Transverse colon (tissue), 4 donors: Measurements from ENCODE around the gene EIF5A.

Experiments
- POLR2A ChIP-seq: fragments of 450-650 bp; IDR thresholded peaks from one replicate; pipeline ENCODE4 v1.6.1; 2016; ENCODE audit warnings: antibody characterized with exemption, mild to moderate bottlenecking, moderate library complexity
- POLR2AphosphoS5 ChIP-seq, 3 donors: sonication (generic); formaldehyde crosslinking; IDR thresholded peaks; one replicate each; pipeline ENCODE4 v1.6.1; 2016; ENCODE audit warnings: antibody characterized with exemption in 3 of 3
- TF ChIP-seq, protein P1 (sequence below), 5 experiments: fragments of 200-600 bp in 3 of 5; fragments of 450-650 bp in 2 of 5; sonication (generic) in 3 of 5; IDR thresholded peaks; 1 replicate in 2 of 5; 2 replicates in 3 of 5; pipeline ENCODE4 v1.5.1; 2016 to 2017; ENCODE audit warnings: antibody characterized with exemption in 5 of 5, inconsistent platforms in 3 of 5, mild to moderate bottlenecking in 2 of 5, moderate library complexity in 1 of 5

DNA sequence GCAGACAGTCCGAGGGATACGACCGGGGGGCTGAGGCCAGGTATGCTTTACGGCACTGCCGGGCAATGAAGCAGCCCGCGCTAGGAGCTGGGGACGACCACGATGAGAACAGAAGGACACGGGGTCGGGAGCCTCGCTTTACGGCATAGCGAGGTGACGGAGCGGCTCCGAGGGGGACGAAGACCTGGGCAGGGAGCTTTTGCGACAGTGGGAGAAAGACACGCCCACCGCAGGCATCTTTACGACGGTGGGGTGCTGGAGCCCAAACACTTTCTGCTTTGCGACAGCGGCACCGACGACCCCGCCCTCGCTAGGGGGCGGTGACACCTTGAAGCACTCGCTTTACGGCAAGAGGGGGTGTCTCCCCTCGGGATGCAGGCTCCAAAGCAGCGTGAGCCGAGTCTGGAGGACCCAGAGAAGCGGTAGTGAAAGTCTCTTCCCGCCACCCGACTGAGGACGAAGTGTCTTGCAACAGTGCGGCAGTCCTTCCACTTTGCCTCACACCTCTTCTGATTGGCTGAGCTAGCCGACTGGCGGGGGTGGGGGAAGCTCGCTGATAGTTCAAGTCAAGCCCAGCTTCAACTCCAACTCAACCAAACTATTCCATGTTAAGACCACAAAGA, 22.1 kb downstream of the EIF5A start:
- peak; percentile 79 for TF ChIP-seq POLR2A
- TF ChIP-seq, protein P1, sequence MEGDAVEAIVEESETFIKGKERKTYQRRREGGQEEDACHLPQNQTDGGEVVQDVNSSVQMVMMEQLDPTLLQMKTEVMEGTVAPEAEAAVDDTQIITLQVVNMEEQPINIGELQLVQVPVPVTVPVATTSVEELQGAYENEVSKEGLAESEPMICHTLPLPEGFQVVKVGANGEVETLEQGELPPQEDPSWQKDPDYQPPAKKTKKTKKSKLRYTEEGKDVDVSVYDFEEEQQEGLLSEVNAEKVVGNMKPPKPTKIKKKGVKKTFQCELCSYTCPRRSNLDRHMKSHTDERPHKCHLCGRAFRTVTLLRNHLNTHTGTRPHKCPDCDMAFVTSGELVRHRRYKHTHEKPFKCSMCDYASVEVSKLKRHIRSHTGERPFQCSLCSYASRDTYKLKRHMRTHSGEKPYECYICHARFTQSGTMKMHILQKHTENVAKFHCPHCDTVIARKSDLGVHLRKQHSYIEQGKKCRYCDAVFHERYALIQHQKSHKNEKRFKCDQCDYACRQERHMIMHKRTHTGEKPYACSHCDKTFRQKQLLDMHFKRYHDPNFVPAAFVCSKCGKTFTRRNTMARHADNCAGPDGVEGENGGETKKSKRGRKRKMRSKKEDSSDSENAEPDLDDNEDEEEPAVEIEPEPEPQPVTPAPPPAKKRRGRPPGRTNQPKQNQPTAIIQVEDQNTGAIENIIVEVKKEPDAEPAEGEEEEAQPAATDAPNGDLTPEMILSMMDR (IDR thresholded peaks at IDR 0.05), result no peak
- TF ChIP-seq POLR2AphosphoS5 (IDR thresholded peaks at IDR 0.05), result peak; percentile 88 to 93 (median 89)
